ENCODE measurements around the gene SFXN3. TPM values are rescaled to one million over a fixed set of nuclear protein-coding genes. Genes with fewer than 3 reads are reported as not detected.

The SFXN3 gene
- total and polyA plus RNA-seq, 9 donors = 20.2 to 51.5 (median 28.6) TPM

DNA sequence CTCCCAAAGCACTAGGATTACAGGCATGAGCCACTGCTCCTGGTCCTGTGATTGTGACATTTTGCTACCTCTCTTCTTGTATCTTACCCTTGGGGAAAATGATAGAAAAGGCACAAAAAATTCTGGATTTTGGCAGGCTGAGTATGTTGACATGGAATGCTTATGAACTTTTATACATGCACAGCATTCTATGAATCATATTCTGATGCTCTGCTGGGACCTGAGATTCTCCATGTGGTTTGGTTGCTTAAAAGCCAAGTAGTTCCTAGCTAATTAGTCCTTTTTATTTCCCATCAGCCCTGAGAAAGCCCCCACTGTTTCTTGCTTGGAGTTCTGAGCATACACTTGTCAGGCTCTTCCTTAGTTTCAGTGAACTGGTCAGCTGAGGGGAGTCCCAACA is 22.5 kb downstream of the SFXN3 start:
- TF ChIP-seq EP300 (IDR thresholded peaks at IDR 0.05) (no peak), POLR2A (IDR thresholded peaks at IDR 0.05) (no peak)
- TF ChIP-seq, protein P1, sequence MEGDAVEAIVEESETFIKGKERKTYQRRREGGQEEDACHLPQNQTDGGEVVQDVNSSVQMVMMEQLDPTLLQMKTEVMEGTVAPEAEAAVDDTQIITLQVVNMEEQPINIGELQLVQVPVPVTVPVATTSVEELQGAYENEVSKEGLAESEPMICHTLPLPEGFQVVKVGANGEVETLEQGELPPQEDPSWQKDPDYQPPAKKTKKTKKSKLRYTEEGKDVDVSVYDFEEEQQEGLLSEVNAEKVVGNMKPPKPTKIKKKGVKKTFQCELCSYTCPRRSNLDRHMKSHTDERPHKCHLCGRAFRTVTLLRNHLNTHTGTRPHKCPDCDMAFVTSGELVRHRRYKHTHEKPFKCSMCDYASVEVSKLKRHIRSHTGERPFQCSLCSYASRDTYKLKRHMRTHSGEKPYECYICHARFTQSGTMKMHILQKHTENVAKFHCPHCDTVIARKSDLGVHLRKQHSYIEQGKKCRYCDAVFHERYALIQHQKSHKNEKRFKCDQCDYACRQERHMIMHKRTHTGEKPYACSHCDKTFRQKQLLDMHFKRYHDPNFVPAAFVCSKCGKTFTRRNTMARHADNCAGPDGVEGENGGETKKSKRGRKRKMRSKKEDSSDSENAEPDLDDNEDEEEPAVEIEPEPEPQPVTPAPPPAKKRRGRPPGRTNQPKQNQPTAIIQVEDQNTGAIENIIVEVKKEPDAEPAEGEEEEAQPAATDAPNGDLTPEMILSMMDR (IDR thresholded peaks at IDR 0.05) = no peak
- Histone ChIP-seq H3K4me3 (no peak overlapping the region), H3K4me1 (ENCODE audit: insufficient read depth) (no peaks in the 10 kb centered on the region), H3K9me3 (no peaks in the 10 kb centered on the region), H3K27ac (no peak overlapping the region), H3K36me3 (no peaks in the 10 kb centered on the region), H3K27me3 (no peaks in the 10 kb centered on the region)
- no peak for DNase-seq
- intact Hi-C loops (cut with DNase I) = loop anchor here in 1 of 4 donors (10.0 kb wide), 1 partner anchor 91 kb away; no protein-coding TSS in a partner anchor

- 81 to 96% (median 82%) methylated on average over 1 of the region's 1 CpG for WGBS, 3 donors
- H3K4me3 ChIP-seq = no peak overlapping the region
Observed at GRCh38 chr10:101054351-101054750, 23.3 kb downstream of the SFXN3 start.

DNA sequence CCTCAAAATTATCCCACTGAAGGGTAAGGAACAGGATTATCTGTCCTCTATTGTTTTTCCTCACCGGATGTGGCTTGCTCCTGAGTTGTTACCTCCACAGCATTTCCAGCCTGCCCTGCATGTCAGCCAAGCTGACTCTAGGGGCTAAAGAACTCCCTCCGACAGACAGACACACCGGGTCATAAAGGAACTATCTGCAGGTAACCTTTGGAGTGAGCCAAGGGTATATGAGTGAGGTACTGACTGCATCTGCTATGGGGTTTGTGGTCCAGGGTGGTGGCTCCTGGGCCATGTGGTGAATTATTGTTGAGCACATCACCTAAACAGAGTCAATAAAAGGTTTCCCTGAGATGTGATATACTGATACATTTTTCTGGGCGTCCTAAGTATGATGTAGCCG is 23.8 kb downstream of the SFXN3 start:
- TF ChIP-seq EP300 (IDR thresholded peaks at IDR 0.05) = no peak
- no peak for TF ChIP-seq POLR2A (IDR thresholded peaks at IDR 0.05)
- TF ChIP-seq, protein P1 (IDR thresholded peaks at IDR 0.05) = no peak
- no peak for DNase-seq
- Histone ChIP-seq H3K4me1 (ENCODE audit: insufficient read depth) (no peaks in the 10 kb centered on the region), H3K27ac (no peak overlapping the region), H3K4me3 (no peak overlapping the region), H3K27me3 (no peaks in the 10 kb centered on the region), H3K36me3 (no peaks in the 10 kb centered on the region), H3K9me3 (no peaks in the 10 kb centered on the region)
- intact Hi-C loops (cut with DNase I) = loop anchor here in 1 of 4 donors (10.0 kb wide), 1 partner anchor 90 kb away; no protein-coding TSS in a partner anchor
- 92 to 95% (median 92%) methylated on average over 5 of the region's 5 CpGs for WGBS, 3 donors

More at GRCh38 chr10:101054351-101054750, 23.3 kb downstream of the SFXN3 start:
- Histone ChIP-seq H3K36me3 (no peaks in the 10 kb centered on the region), H3K27me3 (no peaks in the 10 kb centered on the region), H3K9me3 (no peaks in the 10 kb centered on the region), H3K4me1 (ENCODE audit: insufficient read depth) (no peaks in the 10 kb centered on the region), H3K27ac (no peak overlapping the region)
- DNase-seq = no peak
- intact Hi-C loops (cut with DNase I) = loop anchor here in 1 of 4 donors (10.0 kb wide), 1 partner anchor 90 kb away; no protein-coding TSS in a partner anchor
- no peak for TF ChIP-seq POLR2A (IDR thresholded peaks at IDR 0.05)
- TF ChIP-seq, protein P1 (IDR thresholded peaks at IDR 0.05) = no peak
- no peak for TF ChIP-seq EP300 (IDR thresholded peaks at IDR 0.05)

GRCh38 chr10:101055411-101055810 is 24.4 kb downstream of the SFXN3 start:
- H3K27me3 ChIP-seq = no peaks in the 10 kb centered on the region
- no peaks in the 10 kb centered on the region for H3K9me3 ChIP-seq
- no peaks in the 10 kb centered on the region for H3K4me1 ChIP-seq (ENCODE audit: insufficient read depth)
- 89 to 95% (median 91%) methylated on average over 4 of the region's 4 CpGs for WGBS, 3 donors
- DNase-seq = no peak
- no peaks in the 10 kb centered on the region for H3K36me3 ChIP-seq
- no peak overlapping the region for H3K27ac ChIP-seq
- no peak overlapping the region for H3K4me3 ChIP-seq
- intact Hi-C loops (cut with DNase I) = loop anchor here in 1 of 4 donors (10.0 kb wide), 1 partner anchor 89 kb away; no protein-coding TSS in a partner anchor
- TF ChIP-seq, protein P1 (IDR thresholded peaks at IDR 0.05) = no peak
- TF ChIP-seq POLR2A (IDR thresholded peaks at IDR 0.05) (no peak), EP300 (IDR thresholded peaks at IDR 0.05) (no peak)
